Skeletal muscle tissue (tissue), 4 donors: ENCODE results near the gene SHROOM3. TPM values are rescaled to one million over a fixed set of nuclear protein-coding genes. Genes with fewer than 3 reads are reported as not detected.

Source experiments
- H3K27ac ChIP-seq: one replicate; pipeline ENCODE4 v1.7.0; 2013; ENCODE audit warnings: mild to moderate bottlenecking, low read depth, low read length, inconsistent platforms
- H3K27me3 ChIP-seq, 3 donors: one replicate each; pipeline ENCODE4 v1.7.0; 2013; ENCODE audit warnings: low read length in 3 of 3; ENCODE audit not compliant: control insufficient read depth in 3 of 3, insufficient read depth in 3 of 3
- H3K36me3 ChIP-seq, 3 donors: one replicate each; pipeline ENCODE4 v1.7.0; 2013; ENCODE audit warnings: low read length in 3 of 3; ENCODE audit not compliant: control insufficient read depth in 3 of 3, insufficient read depth in 3 of 3
- H3K4me1 ChIP-seq, 3 donors: one replicate each; pipeline ENCODE4 v1.7.0; 2013; ENCODE audit warnings: low read length in 3 of 3, mild to moderate bottlenecking in 3 of 3; ENCODE audit not compliant: control insufficient read depth in 3 of 3, insufficient read depth in 3 of 3
- H3K4me3 ChIP-seq, 3 donors: one replicate each; pipeline ENCODE4 v1.7.0; 2013; ENCODE audit warnings: low read length in 3 of 3
- H3K9ac ChIP-seq, 3 donors: one replicate each; pipeline ENCODE4 v1.7.0; 2013; ENCODE audit warnings: low read length in 3 of 3, mild to moderate bottlenecking in 3 of 3, moderate library complexity in 2 of 3, low read depth in 1 of 3
- H3K9me3 ChIP-seq, 3 donors: one replicate each; pipeline ENCODE4 v1.7.0; 2013; ENCODE audit warnings: low read length in 3 of 3; ENCODE audit not compliant: control insufficient read depth in 3 of 3
- total RNA-seq: library from RNA; depleted of rRNA; stranded (reverse); fragments of >200 nt; gene quantifications from one replicate; pipeline ENCODE4 v1.2.3, GENCODE V29; 2014
- donor health status: Osteomylitis.

The SHROOM3 gene
- total RNA-seq, 1 donor from 2014 or later = 21.4 TPM

DNA sequence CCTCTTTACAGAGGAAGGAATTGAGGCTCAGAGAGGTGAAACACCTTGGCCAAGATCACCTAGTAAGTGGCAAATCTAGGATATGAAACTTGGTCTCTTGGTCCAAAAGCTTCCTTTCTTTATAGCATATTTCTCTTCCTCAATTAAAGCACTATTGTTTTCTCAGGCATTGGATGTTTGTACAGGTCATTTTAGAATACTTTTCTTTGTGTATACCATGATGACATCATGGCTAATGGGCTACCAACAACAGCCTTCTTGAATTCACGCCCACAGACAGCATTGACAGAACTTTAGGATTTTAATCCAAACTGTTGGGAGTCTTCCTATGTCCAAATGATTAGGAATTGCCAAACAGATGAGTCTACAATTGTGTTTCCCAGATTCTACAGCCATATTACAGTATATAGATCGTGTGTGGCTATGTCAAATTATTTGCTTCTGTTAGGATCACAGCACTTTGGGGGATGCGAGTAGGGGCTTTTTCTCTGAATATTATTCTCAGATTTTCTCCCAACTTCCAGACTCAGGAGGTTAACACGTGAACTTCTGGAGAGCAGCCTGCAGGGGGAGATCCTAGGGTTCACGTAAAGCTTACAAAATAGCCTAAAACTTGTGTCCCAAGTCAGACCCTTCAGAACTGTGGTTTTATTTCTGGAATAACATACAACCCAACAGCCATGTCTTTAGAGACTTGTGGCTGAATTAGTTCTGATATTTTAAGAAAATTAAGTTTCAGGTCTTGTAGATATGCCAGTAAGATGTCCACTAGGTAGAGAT lies 191.8 kb downstream of the SHROOM3 start:
- no peaks in the 10 kb centered on the region for H3K36me3 ChIP-seq
- no peaks in the 10 kb centered on the region for H3K9me3 ChIP-seq
- H3K4me1 ChIP-seq = peaks cover 0 to 5% (median 4%) of the 10 kb centered on the region in 3 donors
- no peak overlapping the region for H3K9ac ChIP-seq
- no peak overlapping the region for H3K4me3 ChIP-seq
- no peak overlapping the region for H3K27ac ChIP-seq
- H3K27me3 ChIP-seq = peaks cover 0 to 4% (median 0%) of the 10 kb centered on the region in 3 donors

DNA sequence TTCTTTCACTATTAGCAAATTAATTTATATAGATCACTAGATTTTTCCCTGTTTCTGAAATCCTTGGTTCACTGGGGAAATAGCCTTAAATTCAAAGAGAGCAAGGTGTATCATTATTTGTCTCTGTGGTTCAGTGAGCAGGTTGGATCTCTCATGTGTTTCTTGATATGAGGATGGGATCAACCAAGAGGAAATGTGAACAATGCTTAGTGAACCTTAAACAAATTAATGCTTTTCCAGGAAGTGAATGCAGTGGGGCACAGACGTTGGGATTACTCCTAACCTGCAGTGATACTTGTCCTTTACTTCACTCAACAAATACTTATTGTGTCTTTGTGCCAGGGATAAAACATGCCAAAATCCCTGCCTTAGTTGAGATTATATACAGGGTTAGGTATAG lies 193.2 kb downstream of the SHROOM3 start:
- Histone ChIP-seq H3K9me3 (no peaks in the 10 kb centered on the region), H3K36me3 (no peaks in the 10 kb centered on the region), H3K27ac (no peak overlapping the region), H3K9ac (no peak overlapping the region), H3K4me1 (peaks cover 0 to 4% (median 2%) of the 10 kb centered on the region in 3 donors), H3K4me3 (no peak overlapping the region), H3K27me3 (peaks cover 0 to 4% (median 0%) of the 10 kb centered on the region in 3 donors)

DNA sequence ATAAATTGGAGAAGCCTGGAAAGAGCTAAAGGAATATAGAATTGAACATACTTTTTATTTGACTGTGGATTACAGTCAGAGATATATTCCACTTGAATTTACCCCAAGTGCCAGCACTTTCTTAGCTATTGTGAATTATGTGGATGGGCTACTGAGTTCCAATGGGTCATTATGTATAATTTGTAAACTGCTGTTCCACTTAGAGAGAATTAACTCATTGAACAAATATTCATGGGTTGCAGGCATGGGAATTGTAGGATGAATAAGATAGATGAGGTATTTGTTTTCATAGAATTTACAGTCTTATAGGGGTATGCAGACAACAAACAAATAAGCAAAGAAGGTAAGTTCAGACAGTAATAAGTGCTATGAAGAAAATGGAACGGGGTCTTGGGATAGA lies 195.7 kb downstream of the SHROOM3 start:
- Histone ChIP-seq H3K27me3 (peaks cover 0 to 4% (median 0%) of the 10 kb centered on the region in 3 donors), H3K4me1 (no peaks in the 10 kb centered on the region), H3K9ac (no peak overlapping the region), H3K4me3 (no peak overlapping the region), H3K9me3 (no peaks in the 10 kb centered on the region), H3K36me3 (no peaks in the 10 kb centered on the region), H3K27ac (no peak overlapping the region)

DNA sequence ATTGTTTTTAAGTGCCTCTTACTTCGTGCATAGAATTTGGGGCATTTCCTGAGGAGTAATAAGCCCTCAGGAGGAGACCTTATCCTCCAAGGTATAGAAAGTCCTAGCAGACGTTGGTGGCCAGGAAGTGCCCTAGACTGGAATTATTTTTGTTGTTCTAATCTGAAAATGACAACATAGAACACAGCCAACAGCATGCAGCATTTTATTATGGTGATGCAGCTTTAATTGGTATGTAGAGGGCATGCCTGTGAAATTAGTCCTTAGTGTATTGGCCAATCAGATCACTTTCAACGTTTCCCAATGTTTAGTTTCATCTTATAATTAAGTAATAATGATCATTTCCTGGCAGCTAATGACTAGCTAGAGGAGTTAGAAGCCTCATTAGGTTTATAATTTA lies 199.2 kb downstream of the SHROOM3 start:
- Histone ChIP-seq H3K9ac (no peak overlapping the region), H3K36me3 (no peaks in the 10 kb centered on the region), H3K27me3 (no peaks in the 10 kb centered on the region)

DNA sequence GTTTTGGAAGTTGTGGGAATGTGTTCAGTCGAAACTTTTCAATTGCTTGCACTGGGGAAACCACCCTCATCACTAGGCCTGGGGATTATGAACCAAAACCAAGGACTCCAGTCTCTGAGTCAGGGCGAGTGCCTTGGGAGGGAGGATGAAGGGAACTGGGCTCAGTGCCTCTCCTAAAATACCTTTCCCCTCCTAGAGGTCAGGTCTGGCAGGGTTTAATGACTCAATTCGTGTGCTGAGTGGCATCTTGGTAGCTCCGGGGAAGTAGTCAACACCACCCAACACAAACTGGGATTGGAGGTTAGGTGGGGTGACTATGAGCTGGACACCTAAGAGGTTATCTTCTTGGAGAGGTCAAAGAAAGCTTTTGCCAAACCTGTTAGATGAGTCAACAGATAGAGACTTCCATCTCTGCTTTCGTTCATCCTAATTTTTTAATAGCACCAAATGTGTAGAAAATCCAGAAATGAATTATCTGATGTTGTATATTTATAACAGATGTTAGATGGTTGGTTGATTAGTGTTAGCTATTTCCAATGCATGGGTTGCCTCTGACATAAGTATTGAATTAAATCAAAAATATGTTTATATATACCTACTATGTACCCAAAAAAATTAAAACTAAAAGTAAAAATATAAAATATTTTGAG lies 202.8 kb downstream of the SHROOM3 start:
- Histone ChIP-seq H3K4me3 (no peak overlapping the region), H3K9me3 (no peaks in the 10 kb centered on the region), H3K9ac (no peak overlapping the region), H3K36me3 (no peaks in the 10 kb centered on the region), H3K27ac (no peak overlapping the region), H3K4me1 (no peaks in the 10 kb centered on the region), H3K27me3 (no peaks in the 10 kb centered on the region)

More for the DNA sequence above, 199.2 kb downstream of the SHROOM3 start:
- no peaks in the 10 kb centered on the region for H3K9me3 ChIP-seq
- H3K4me3 ChIP-seq = no peak overlapping the region
- no peaks in the 10 kb centered on the region for H3K4me1 ChIP-seq
- no peak overlapping the region for H3K27ac ChIP-seq

DNA sequence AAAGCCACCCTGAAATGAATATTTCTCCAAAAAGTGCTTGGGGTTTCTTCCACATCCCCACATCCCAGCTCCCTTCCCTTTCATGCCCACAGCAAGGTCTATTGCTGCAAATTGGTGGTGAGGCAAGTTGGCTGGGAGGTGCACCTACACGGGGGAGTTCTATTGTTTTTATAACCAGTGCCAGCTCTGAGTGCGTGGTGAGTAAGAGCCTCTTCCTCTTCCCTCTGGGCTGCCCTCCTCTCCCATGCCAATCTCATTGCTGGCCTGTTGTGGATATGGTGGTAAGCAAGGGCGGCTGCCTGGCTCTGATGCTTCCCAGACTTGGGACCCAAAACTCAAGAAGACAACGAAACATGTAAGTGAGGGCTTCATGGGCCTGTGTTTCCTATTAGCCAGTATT lies 204.3 kb downstream of the SHROOM3 start:
- H3K27me3 ChIP-seq = no peaks in the 10 kb centered on the region
- H3K27ac ChIP-seq = no peak overlapping the region
- no peak overlapping the region for H3K9ac ChIP-seq
- no peak overlapping the region for H3K4me3 ChIP-seq
- H3K4me1 ChIP-seq = no peaks in the 10 kb centered on the region
- no peaks in the 10 kb centered on the region for H3K9me3 ChIP-seq
- H3K36me3 ChIP-seq = no peaks in the 10 kb centered on the region

DNA sequence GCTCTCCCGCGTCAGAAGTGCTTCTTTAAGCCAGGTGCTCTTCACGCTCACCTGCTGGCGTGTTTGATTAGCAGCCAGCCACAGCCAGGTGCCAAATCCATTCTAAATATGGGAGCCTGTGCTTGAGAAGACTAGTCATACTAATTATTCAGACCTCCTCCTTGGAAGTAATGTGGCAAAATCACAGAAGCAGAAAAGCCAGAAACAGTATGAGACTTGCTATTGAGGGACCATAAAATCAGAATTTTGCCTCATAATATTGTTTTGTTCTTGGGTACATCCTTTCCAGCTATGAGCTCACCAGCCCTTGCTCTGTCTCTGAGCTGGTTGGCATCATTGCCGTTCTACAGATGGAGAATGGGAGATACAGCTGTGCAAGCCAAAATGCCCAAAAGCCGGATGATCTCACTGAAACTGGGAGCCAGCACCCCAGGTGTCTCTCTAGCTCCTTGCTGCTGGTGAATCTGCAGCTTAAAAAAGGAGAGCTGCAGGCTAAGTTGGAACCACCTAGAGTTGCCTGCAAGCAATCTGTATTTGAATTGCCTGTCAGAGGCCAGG lies 205.4 kb downstream of the SHROOM3 start:
- Histone ChIP-seq H3K9ac (no peak overlapping the region), H3K4me3 (no peak overlapping the region), H3K36me3 (no peaks in the 10 kb centered on the region), H3K27me3 (no peaks in the 10 kb centered on the region), H3K4me1 (no peaks in the 10 kb centered on the region), H3K27ac (no peak overlapping the region), H3K9me3 (no peaks in the 10 kb centered on the region)

DNA sequence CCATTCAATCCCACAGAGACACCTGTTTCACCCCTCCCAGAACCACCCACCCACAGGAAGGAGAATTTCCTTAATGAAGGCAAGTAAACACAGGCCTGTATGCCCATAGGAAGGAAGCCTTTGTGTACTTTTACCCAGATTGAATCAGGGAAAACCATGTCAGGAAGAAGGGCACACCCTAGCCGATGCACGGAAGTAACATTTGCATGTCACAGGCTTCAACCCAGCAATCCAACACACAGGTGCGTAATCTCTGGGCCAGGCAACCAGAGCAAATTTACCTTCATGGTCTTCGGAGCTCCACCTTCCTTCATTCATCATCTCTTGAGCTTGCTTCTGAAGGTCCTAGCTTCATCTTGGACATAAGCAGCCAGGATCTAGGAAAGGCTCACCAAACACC lies 206.3 kb downstream of the SHROOM3 start:
- no peak overlapping the region for H3K9ac ChIP-seq

DNA sequence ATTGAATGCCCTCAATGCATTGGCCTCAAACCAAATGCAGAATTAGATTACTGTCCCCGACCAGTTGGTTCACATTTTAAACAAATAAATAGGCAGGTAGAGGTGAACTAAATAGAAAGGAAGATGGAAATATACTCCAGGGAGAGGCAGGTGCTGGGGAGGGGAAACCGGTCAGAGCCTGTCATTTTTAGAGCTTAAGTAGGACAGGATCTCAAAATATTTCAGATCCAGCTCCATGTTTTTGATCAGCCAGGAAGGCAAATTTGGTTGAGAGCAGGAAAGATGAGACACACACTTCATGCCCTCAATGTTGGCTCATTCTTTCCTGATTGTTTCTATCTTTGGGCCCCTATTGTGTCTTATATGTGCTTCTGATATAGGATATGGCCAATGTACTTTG lies 206.7 kb downstream of the SHROOM3 start:
- no peak overlapping the region for H3K4me3 ChIP-seq
- no peaks in the 10 kb centered on the region for H3K36me3 ChIP-seq
- no peak overlapping the region for H3K9ac ChIP-seq
- no peaks in the 10 kb centered on the region for H3K9me3 ChIP-seq
- H3K27ac ChIP-seq = no peak overlapping the region
- no peaks in the 10 kb centered on the region for H3K4me1 ChIP-seq
- no peaks in the 10 kb centered on the region for H3K27me3 ChIP-seq

More for the DNA sequence above, 206.3 kb downstream of the SHROOM3 start:
- no peaks in the 10 kb centered on the region for H3K36me3 ChIP-seq
- H3K4me3 ChIP-seq = no peak overlapping the region
- no peaks in the 10 kb centered on the region for H3K27me3 ChIP-seq
- no peak overlapping the region for H3K27ac ChIP-seq
- no peaks in the 10 kb centered on the region for H3K4me1 ChIP-seq
- no peaks in the 10 kb centered on the region for H3K9me3 ChIP-seq

DNA sequence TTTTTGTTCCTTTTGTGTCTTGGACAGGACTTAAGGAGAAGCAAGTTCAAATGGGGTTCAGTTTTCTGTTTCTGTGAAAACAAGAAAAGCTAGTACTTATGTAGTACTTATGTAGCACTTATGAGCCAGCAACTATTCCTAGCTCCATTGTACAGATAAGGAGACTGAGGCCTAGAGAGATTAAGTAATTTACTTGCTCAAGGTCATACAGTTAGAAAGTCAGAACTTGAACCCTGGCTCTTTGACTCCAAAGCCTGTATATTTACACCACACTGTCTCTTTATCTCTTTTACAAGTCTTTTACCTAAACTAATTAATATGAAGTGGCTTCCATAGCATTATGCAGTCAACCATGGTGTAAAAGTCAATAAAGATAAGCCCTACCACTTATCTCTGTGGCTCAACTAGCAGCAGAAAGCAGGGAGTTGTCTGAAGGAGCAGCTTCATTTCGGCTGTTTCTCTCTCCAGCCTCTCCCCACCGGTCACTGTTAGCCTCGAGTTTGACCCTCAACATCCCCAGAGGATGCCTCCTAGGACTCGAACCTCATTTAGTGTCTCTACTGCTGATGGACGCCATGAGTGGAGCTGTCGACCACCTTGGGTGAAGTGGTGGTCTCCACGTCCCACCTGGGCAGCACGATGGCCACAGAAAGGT lies 209.9 kb downstream of the SHROOM3 start:
- Histone ChIP-seq H3K27ac (no peak overlapping the region), H3K9me3 (no peaks in the 10 kb centered on the region), H3K4me1 (no peaks in the 10 kb centered on the region), H3K27me3 (no peaks in the 10 kb centered on the region), H3K4me3 (no peak overlapping the region), H3K9ac (no peak overlapping the region), H3K36me3 (no peaks in the 10 kb centered on the region)
